PC-3 (cell line): ENCODE data around the gene HERPUD1.

Experiments
- CTCF ChIP-seq: fragments of 300-600 bp; sonication (generic); conservative IDR thresholded peaks from 2 replicates; pipeline ENCODE4 v1.5.1; 2017; ENCODE audit warnings: antibody characterized with exemption, low read depth, mild to moderate bottlenecking, low read length
- EZH2 ChIP-seq: fragments of 300-600 bp; sonication (generic); IDR thresholded peaks from one replicate; pipeline ENCODE4 v1.6.1; 2017; ENCODE audit warnings: antibody characterized with exemption, mild to moderate bottlenecking, low read length; ENCODE audit not compliant: unreplicated experiment
- EZH2phosphoT487 ChIP-seq: fragments of 300-600 bp; sonication (generic); IDR thresholded peaks from 2 replicates; pipeline ENCODE4 v1.6.1; 2018; ENCODE audit warnings: mild to moderate bottlenecking, antibody characterized with exemption, low read length, borderline replicate concordance

GRCh38 chr16:56886296-56886695 is 45.6 kb upstream of the HERPUD1 start:
- TF ChIP-seq EZH2 (no peak), CTCF (no peak), EZH2phosphoT487 (no peak)
